Spinal cord (tissue), 4 donors: ENCODE measurements around the gene PIGZ. TPM values are rescaled to one million over a fixed set of nuclear protein-coding genes. Genes with fewer than 3 reads are reported as not detected.

Experiments used
- polyA plus RNA-seq, 2 donors: library from polyadenylated mRNA; unstranded; fragments of 120-200 nt; gene quantifications; one replicate each; pipeline ENCODE4 v1.2.1, GENCODE V29; 2013; ENCODE audit not compliant: insufficient read length in 2 of 2
- total RNA-seq, 2 donors: library from RNA; depleted of rRNA in 1 of 2; stranded (reverse); fragments of 120-200 nt in 1 of 2; fragments of >200 nt in 1 of 2; gene quantifications; one replicate each; pipeline versions ENCODE4 v1.2.3 to v1.2.4, GENCODE V29; 2013 to 2014

The PIGZ gene
- total and polyA plus RNA-seq, 4 donors, result 3.0 to 15.0 (median 6.9) TPM

Other genes with a start within 250 kb of the PIGZ start
- 10 to 100 TPM; 36.9 to 57.7 TPM for gene PAK2, start 229.0 kb downstream of the PIGZ start, total RNA-seq
- 10 to 100 TPM; 57.2 to 82.5 TPM for gene PAK2, start 229.0 kb downstream of the PIGZ start, polyA plus RNA-seq
- gene SENP5, start 100.9 kb downstream of the PIGZ start, total RNA-seq, result 10 to 100 TPM; 41.8 to 64.9 TPM
- gene SENP5, start 100.9 kb downstream of the PIGZ start, polyA plus RNA-seq, result 10 to 100 TPM; 29.0 to 38.4 TPM
- 10 to 100 TPM; 53.3 to 67.1 TPM for gene NCBP2, start 26.3 kb downstream of the PIGZ start, total RNA-seq
- 100 to 1,000 TPM; 121 to 143 TPM for gene NCBP2, start 26.3 kb downstream of the PIGZ start, polyA plus RNA-seq
- 1 to 10 TPM; 3.9 to 6.0 TPM for gene MELTF, start 61.0 kb upstream of the PIGZ start, total RNA-seq
- 10 to 100 TPM in 1 of 2 donors, 1 to 10 TPM in 1; 9.4 to 11.6 TPM for gene MELTF, start 61.0 kb upstream of the PIGZ start, polyA plus RNA-seq